Measurements from ENCODE around the gene NXPE3.

DNA sequence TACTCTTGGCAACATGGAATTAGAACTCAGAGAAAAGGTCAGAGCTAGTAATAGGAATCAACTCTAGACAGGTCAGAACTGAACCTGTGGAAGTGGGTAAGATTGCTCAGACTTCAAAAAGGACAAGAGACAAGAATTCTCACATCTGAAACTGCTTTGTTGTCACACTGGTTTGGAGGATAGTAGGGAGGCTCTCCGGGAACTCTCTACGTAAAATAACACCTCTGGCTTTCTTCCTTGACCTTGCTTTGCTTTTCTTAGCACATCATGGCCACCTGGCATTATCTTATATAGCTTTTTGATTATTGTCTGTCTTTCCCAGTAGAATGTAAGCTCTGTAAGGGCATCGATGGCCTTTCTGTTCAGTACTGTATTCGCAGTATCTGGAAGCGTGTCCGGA is 57.1 kb downstream of the NXPE3 start:
- TF ChIP-seq POLR2AphosphoS5 (IDR thresholded peaks at IDR 0.05; ENCODE audit: low read depth, low read length) (no peak), BRCA1 (IDR thresholded peaks at IDR 0.05; ENCODE audit: low read depth, low read length) (no peak), GABPA (IDR thresholded peaks at IDR 0.05; ENCODE audit: borderline replicate concordance, insufficient read depth, low read length) (no peak), CHD1 (IDR thresholded peaks at IDR 0.05; ENCODE audit: low read depth, low read length) (no peak), EGR1 (IDR thresholded peaks at IDR 0.05; ENCODE audit: borderline replicate concordance, low read depth, low read length) (no peak), NANOG (IDR thresholded peaks at IDR 0.05; ENCODE audit: insufficient read depth, low read depth, low read length, poor library complexity, severe bottlenecking) (no peak), RXRA (IDR thresholded peaks at IDR 0.05; ENCODE audit: insufficient read depth, low read depth, low read length) (no peak), ZNF274 (IDR thresholded peaks at IDR 0.05; ENCODE audit: borderline replicate concordance, extremely low read depth, low read length) (no peak)
- TF ChIP-seq, protein P1, sequence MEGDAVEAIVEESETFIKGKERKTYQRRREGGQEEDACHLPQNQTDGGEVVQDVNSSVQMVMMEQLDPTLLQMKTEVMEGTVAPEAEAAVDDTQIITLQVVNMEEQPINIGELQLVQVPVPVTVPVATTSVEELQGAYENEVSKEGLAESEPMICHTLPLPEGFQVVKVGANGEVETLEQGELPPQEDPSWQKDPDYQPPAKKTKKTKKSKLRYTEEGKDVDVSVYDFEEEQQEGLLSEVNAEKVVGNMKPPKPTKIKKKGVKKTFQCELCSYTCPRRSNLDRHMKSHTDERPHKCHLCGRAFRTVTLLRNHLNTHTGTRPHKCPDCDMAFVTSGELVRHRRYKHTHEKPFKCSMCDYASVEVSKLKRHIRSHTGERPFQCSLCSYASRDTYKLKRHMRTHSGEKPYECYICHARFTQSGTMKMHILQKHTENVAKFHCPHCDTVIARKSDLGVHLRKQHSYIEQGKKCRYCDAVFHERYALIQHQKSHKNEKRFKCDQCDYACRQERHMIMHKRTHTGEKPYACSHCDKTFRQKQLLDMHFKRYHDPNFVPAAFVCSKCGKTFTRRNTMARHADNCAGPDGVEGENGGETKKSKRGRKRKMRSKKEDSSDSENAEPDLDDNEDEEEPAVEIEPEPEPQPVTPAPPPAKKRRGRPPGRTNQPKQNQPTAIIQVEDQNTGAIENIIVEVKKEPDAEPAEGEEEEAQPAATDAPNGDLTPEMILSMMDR (IDR thresholded peaks at IDR 0.05; ENCODE audit: control extremely low read depth in 1 of 3, insufficient read depth in 1 of 3, low read depth in 1 of 3, low read length in 3 of 3), result no peak
